ENCODE data around the gene KIFC1.

The KIFC1 gene

GRCh38 chr6:33424855-33425667, 33.4 kb downstream of the KIFC1 start:
- no peak for FAIRE-seq

GRCh38 chr6:33425668-33426577, 34.3 kb downstream of the KIFC1 start:
- DNase-seq (ENCODE audit: insufficient read length, low spot score) (peak; percentile 90), FAIRE-seq (peak; percentile 86)

More at GRCh38 chr6:33424855-33425667, 33.4 kb downstream of the KIFC1 start:
- no peak for DNase-seq (ENCODE audit: insufficient read length, low spot score)

GRCh38 chr6:33426590-33427511, 35.2 kb downstream of the KIFC1 start:
- FAIRE-seq (peak; percentile 77), DNase-seq (ENCODE audit: insufficient read length, low spot score) (no peak)

GRCh38 chr6:33427585-33428223, 36.1 kb downstream of the KIFC1 start:
- FAIRE-seq: no peak

GRCh38 chr6:33428224-33428965, 36.8 kb downstream of the KIFC1 start:
- FAIRE-seq: no peak
- DNase-seq (ENCODE audit: insufficient read length, low spot score): no peak

More at GRCh38 chr6:33427585-33428223, 36.1 kb downstream of the KIFC1 start:
- peak; percentile 65 for DNase-seq (ENCODE audit: insufficient read length, low spot score)

GRCh38 chr6:33428966-33429749, 37.5 kb downstream of the KIFC1 start:
- FAIRE-seq (no peak), DNase-seq (ENCODE audit: insufficient read length, low spot score) (no peak)

- FAIRE-seq: no peak
- no peak for DNase-seq (ENCODE audit: insufficient read length, low spot score)
These were observed 38.1 kb downstream of the KIFC1 start for GRCh38 chr6:33429750-33430052.

GRCh38 chr6:33430334-33430733, 38.7 kb downstream of the KIFC1 start:
- DNase-seq (ENCODE audit: insufficient read length, low spot score): no peak
- FAIRE-seq: no peak

- FAIRE-seq (no peak), DNase-seq (ENCODE audit: insufficient read length, low spot score) (no peak)
These were observed 39.6 kb downstream of the KIFC1 start for GRCh38 chr6:33430991-33431879.

- FAIRE-seq (no peak), DNase-seq (ENCODE audit: insufficient read length, low spot score) (no peak)
These were observed 40.4 kb downstream of the KIFC1 start for GRCh38 chr6:33431880-33432541.

GRCh38 chr6:33432546-33432945, 40.9 kb downstream of the KIFC1 start:
- no peak for DNase-seq (ENCODE audit: insufficient read length, low spot score)
- no peak for FAIRE-seq

- FAIRE-seq (no peak), DNase-seq (ENCODE audit: insufficient read length, low spot score) (no peak)
These were observed 41.4 kb downstream of the KIFC1 start for GRCh38 chr6:33433001-33433543.

GRCh38 chr6:33433544-33434191, 42.0 kb downstream of the KIFC1 start:
- FAIRE-seq (no peak), DNase-seq (ENCODE audit: insufficient read length, low spot score) (no peak)

- DNase-seq (ENCODE audit: insufficient read length, low spot score): no peak
- no peak for FAIRE-seq
These were observed 43.3 kb downstream of the KIFC1 start for GRCh38 chr6:33434961-33435360.

- no peak for DNase-seq (ENCODE audit: insufficient read length, low spot score)
- no peak for FAIRE-seq
These were observed 46.0 kb downstream of the KIFC1 start for GRCh38 chr6:33437666-33438065.

GRCh38 chr6:33438978-33439594, 47.5 kb downstream of the KIFC1 start:
- FAIRE-seq (no peak), DNase-seq (ENCODE audit: insufficient read length, low spot score) (no peak)
